ENCODE data around the gene REEP1.

DNA sequence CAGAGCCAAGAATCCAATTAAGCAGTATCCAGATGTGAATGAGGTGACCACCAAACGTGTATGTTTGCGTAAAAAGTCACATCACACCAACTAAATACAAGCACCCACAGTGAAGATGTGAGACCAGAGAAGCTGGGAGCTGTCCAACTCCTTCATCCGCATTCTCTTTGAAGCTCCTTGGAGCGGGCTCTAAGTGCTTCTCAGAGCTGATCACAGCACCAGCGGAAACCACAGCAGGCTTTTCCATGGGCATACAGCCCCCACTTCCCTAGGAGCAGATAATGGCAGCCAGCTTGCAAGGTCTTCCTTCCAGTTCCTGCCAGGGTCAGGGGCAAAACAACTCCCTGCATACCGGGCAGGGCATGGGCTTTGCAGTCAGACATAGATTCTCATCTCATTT is 36.4 kb downstream of the REEP1 start:
- TF ChIP-seq, protein P1, sequence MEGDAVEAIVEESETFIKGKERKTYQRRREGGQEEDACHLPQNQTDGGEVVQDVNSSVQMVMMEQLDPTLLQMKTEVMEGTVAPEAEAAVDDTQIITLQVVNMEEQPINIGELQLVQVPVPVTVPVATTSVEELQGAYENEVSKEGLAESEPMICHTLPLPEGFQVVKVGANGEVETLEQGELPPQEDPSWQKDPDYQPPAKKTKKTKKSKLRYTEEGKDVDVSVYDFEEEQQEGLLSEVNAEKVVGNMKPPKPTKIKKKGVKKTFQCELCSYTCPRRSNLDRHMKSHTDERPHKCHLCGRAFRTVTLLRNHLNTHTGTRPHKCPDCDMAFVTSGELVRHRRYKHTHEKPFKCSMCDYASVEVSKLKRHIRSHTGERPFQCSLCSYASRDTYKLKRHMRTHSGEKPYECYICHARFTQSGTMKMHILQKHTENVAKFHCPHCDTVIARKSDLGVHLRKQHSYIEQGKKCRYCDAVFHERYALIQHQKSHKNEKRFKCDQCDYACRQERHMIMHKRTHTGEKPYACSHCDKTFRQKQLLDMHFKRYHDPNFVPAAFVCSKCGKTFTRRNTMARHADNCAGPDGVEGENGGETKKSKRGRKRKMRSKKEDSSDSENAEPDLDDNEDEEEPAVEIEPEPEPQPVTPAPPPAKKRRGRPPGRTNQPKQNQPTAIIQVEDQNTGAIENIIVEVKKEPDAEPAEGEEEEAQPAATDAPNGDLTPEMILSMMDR (IDR thresholded peaks at IDR 0.05 in 2 of 3, conservative IDR thresholded peaks at IDR 0.05 in 1 of 3; ENCODE audit: borderline replicate concordance in 1 of 3, insufficient read depth in 1 of 3, low read depth in 2 of 3, low read length in 2 of 3) = no peak
- TF ChIP-seq ZNF274 (IDR thresholded peaks at IDR 0.05; ENCODE audit: low read depth, low read length) = no peak

Measured in HCT116 (cell line).